GM12878 (cell line): ENCODE results near the gene ZC3H10. TPM values are rescaled to one million over a fixed set of nuclear protein-coding genes. Genes with fewer than 3 reads are reported as not detected.
A peak's percentile ranks its signal among the peaks of the same experiment; 100 is the strongest.

Experiments
- ATF2 ChIP-seq: IDR thresholded peaks from 2 replicates; pipeline ENCODE4 v1.6.1; 2012; ENCODE audit warnings: low read length, inconsistent platforms
- ATF7 ChIP-seq: fragments of 450-650 bp; IDR thresholded peaks from 2 replicates; pipeline ENCODE4 v1.6.1; 2016; ENCODE audit warnings: low read depth, mild to moderate bottlenecking
- BCL3 ChIP-seq: IDR thresholded peaks from 2 replicates; pipeline ENCODE4 v1.6.1; 2011; ENCODE audit warnings: borderline replicate concordance, low read depth, mild to moderate bottlenecking, moderate library complexity, low read length; ENCODE audit not compliant: insufficient read depth, poor library complexity, severe bottlenecking
- CHD2 ChIP-seq: IDR thresholded peaks from 2 replicates; pipeline ENCODE4 v1.6.1; 2011; ENCODE audit warnings: low read depth, low read length, improper control_type of control experiment, borderline replicate concordance
- CHD4 ChIP-seq: fragments of 200-600 bp; sonication (generic); IDR thresholded peaks from 2 replicates; pipeline ENCODE4 v1.6.1; 2016; ENCODE audit warnings: mild to moderate bottlenecking
- CREM ChIP-seq: IDR thresholded peaks from 2 replicates; pipeline ENCODE4 v1.6.1; 2014; ENCODE audit warnings: antibody characterized with exemption, low read depth
- FOXK2 ChIP-seq: fragments of 450-650 bp; IDR thresholded peaks from 2 replicates; pipeline ENCODE4 v1.6.1; 2017; ENCODE audit warnings: mild to moderate bottlenecking, moderate library complexity
- GATAD2B ChIP-seq: fragments of 450-650 bp; conservative IDR thresholded peaks from 2 replicates; pipeline ENCODE4 v1.6.1; 2017; ENCODE audit warnings: low read depth, mild to moderate bottlenecking, moderate library complexity
- IRF5 ChIP-seq: fragments of 450-650 bp; IDR thresholded peaks from 2 replicates; pipeline ENCODE4 v1.6.1; 2017; ENCODE audit warnings: borderline replicate concordance
- KAT2A ChIP-seq: conservative IDR thresholded peaks from 2 replicates; pipeline ENCODE4 v1.6.1; 2011; ENCODE audit warnings: low read depth, low read length; ENCODE audit not compliant: control insufficient read depth
- MLLT1 ChIP-seq: fragments of 450-650 bp; IDR thresholded peaks from 2 replicates; pipeline ENCODE4 v1.6.1; 2016; ENCODE audit warnings: mild to moderate bottlenecking
- MYB ChIP-seq: fragments of 150-350 bp; IDR thresholded peaks from 2 replicates; pipeline ENCODE4 v1.6.1; 2014; ENCODE audit warnings: mild to moderate bottlenecking, low read depth, low read length, borderline replicate concordance
- NFYA ChIP-seq: IDR thresholded peaks from 2 replicates; pipeline ENCODE4 v1.6.1; 2011; ENCODE audit warnings: low read depth, mild to moderate bottlenecking, low read length, improper control_type of control experiment, borderline replicate concordance
- NKRF ChIP-seq: fragments of 450-650 bp; conservative IDR thresholded peaks from 2 replicates; pipeline ENCODE4 v1.6.1; 2017; ENCODE audit warnings: mild to moderate bottlenecking, moderate library complexity
- RBBP5 ChIP-seq: fragments of 200-600 bp; sonication (generic); conservative IDR thresholded peaks from 2 replicates; pipeline ENCODE4 v1.6.1; 2016
- SMAD5 ChIP-seq: IDR thresholded peaks from 2 replicates; pipeline ENCODE4 v1.6.1; 2016; ENCODE audit warnings: antibody characterized with exemption, low read depth
- SMC3 ChIP-seq: IDR thresholded peaks from 2 replicates; pipeline ENCODE4 v1.6.1; 2011; ENCODE audit warnings: low read length, improper control_type of control experiment, borderline replicate concordance
- SREBF1 ChIP-seq: IDR thresholded peaks from 2 replicates; pipeline ENCODE4 v1.6.1; 2012; ENCODE audit warnings: mild to moderate bottlenecking, low read length
- SRF ChIP-seq, 2 experiments: IDR thresholded peaks; 2 replicates each; pipeline ENCODE4 v1.6.1; 2011; ENCODE audit warnings: low read depth in 2 of 2, low read length in 2 of 2, mild to moderate bottlenecking in 1 of 2, moderate library complexity in 1 of 2
- SUZ12 ChIP-seq: fragments of 200-600 bp; sonication (generic); IDR thresholded peaks from one replicate; pipeline ENCODE4 v1.6.1; 2018; ENCODE audit warnings: antibody characterized with exemption, mild to moderate bottlenecking; ENCODE audit not compliant: unreplicated experiment
- USF1 ChIP-seq: IDR thresholded peaks from 2 replicates; pipeline ENCODE4 v1.6.1; 2011; ENCODE audit warnings: borderline replicate concordance, low read depth, mild to moderate bottlenecking, moderate library complexity, mixed read lengths, low read length; ENCODE audit not compliant: insufficient read depth; ENCODE audit errors: extremely low read length
- ZBED1 ChIP-seq: IDR thresholded peaks from 2 replicates; pipeline ENCODE4 v1.6.1; 2016; ENCODE audit warnings: borderline replicate concordance
- polyA plus RNA-seq, 11 experiments: library from polyadenylated mRNA; depleted of rRNA in 4 of 11; unstranded in 6 of 11; stranded (reverse) in 5 of 11; fragments of >200 nt; fragmentation: Nextera tagmentation in 4 of 11; fragmentation: Illumina TruSeq in 1 of 11; extraction: Ambion mirVana in 4 of 11; extraction: Trizol in 1 of 11; gene quantifications; 1 replicate in 1 of 11; 2 replicates in 10 of 11; pipeline versions ENCODE4 v1.2.1 to v1.2.3, GENCODE V29; 2011 to 2016; ENCODE audit warnings: inconsistent platforms in 2 of 11, missing spikeins in 2 of 11, low read depth in 1 of 11
- total RNA-seq, 4 experiments: library from RNA; depleted of rRNA in 3 of 4; stranded (reverse); fragments of >200 nt in 3 of 4; fragmentation: Illumina TruSeq in 1 of 4; extraction: Trizol in 1 of 4; gene quantifications; 2 replicates each; pipeline versions ENCODE4 v1.2.1 to v1.2.3, GENCODE V29; 2013 to 2021

Gene ZC3H10
- total and polyA plus RNA-seq, 10 of the 15 experiments (the other 5 are each of a cell fraction or from before 2014, with no cell fraction given) = 0.56 to 6.4 (median 3.7) TPM

GRCh38 chr12:56129206-56129941 lies 11.3 kb downstream of the ZC3H10 start (continued):
- TF ChIP-seq MLLT1 (0 out of 2 replicates have a peak, but pooled peaks have one; percentile 20), RBBP5 (no peak), SREBF1 (no peak), ZBED1 (no peak), SMAD5 (0 out of 2 replicates have a peak, but pooled peaks have one; percentile 49), GATAD2B (peak; percentile 42; the same call in 1 of the 2 replicates), CREM (no peak), SMC3 (no peak), CHD4 (no peak), USF1 (no peak), ATF7 (no peak), CHD2 (no peak), ATF2 (no peak), SUZ12 (no peak), SRF (IDR thresholded peaks at IDR 0.05; ENCODE audit: low read depth in 2 of 2, low read length in 2 of 2) (peak in 1 of 2 experiments; percentile 71; a peak in 1 of 4 replicates), NKRF (0 out of 2 replicates have a peak, but pooled peaks have one; percentile 43), KAT2A (no peak), NFYA (no peak), IRF5 (no peak), BCL3 (no peak), MYB (no peak), FOXK2 (0 out of 2 replicates have a peak, but pooled peaks have one; percentile 37)
